Measurements from ENCODE around the gene GRM8.

Gene GRM8

DNA sequence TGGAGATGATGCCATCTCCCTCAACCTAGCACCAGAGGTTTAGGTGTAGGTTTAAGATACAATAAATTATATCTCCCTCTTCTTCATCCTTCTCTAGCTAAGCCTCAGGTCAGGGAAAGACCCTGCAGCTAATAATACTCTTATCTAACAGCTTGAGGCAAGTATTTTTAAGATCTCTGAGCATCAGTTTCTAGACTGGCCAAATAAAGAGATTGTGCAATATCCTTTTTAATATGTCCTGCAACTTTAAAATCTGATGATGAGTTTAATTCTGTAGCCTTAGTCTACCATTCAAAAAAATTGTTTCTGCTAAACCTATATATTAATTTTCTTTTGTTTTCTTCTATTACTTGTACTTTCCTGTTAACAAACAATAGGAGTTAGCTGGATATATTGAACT is 850.8 kb downstream of the GRM8 start (continued):
- TF ChIP-seq ZNF112 (tag by site-specific recombination; IDR thresholded peaks at IDR 0.05), result no peak

GRCh38 chr7:126398851-126399529 is 853.8 kb downstream of the GRM8 start:
- POLR2A ChIA-PET, result no interaction called here
- CTCF ChIA-PET, result no interaction called here
- no peak for TF ChIP-seq ZNF341 (tag by site-specific recombination; IDR thresholded peaks at IDR 0.05; ENCODE audit: low read depth)
- no peak for TF ChIP-seq ZNF530 (tag by site-specific recombination; IDR thresholded peaks at IDR 0.05; ENCODE audit: low read depth)
- TF ChIP-seq ZNF664 (tag by site-specific recombination; IDR thresholded peaks at IDR 0.05), result no peak
- no peak for TF ChIP-seq ZNF76 (tag by site-specific recombination; IDR thresholded peaks at IDR 0.05; ENCODE audit: borderline replicate concordance, low read depth)
- TF ChIP-seq ZNF138 (tag by site-specific recombination; IDR thresholded peaks at IDR 0.05; ENCODE audit: borderline replicate concordance), result no peak
- no peak for TF ChIP-seq ZNF394 (tag by site-specific recombination; IDR thresholded peaks at IDR 0.05; ENCODE audit: borderline replicate concordance)
- no peak for TF ChIP-seq ZNF629 (tag by site-specific recombination; IDR thresholded peaks at IDR 0.05)
- TF ChIP-seq SP3 (tag by site-specific recombination; IDR thresholded peaks at IDR 0.05), result no peak

GRCh38 chr7:126398285-126398684 is 854.5 kb downstream of the GRM8 start:
- Histone ChIP-seq H3K4me3 (ENCODE audit: low read depth, low read length) (no peak overlapping the region), H3K27ac (ENCODE audit: extremely low read depth, low read depth, low read length) (no peak overlapping the region), H3K4me1 (ENCODE audit: control insufficient read depth, insufficient read depth, low read length) (no peaks in the 10 kb centered on the region), H3K9me3 (ENCODE audit: control insufficient read depth, insufficient read depth, low read depth, low read length) (no peaks in the 10 kb centered on the region), H3K36me3 (ENCODE audit: control insufficient read depth in 2 of 2, insufficient read depth in 1 of 2, low read length in 2 of 2) (no peaks in the 10 kb centered on the region)
- no peak for TF ChIP-seq TRIM28 (IDR thresholded peaks at IDR 0.05; ENCODE audit: borderline replicate concordance, low read length)
- ChIA-PET POLR2A (no interaction called here), CTCF (no interaction called here)

More at GRCh38 chr7:126398851-126399529, 853.8 kb downstream of the GRM8 start:
- H3K27ac ChIP-seq (ENCODE audit: extremely low read depth, low read depth, low read length), result no peak overlapping the region
- H3K4me3 ChIP-seq (ENCODE audit: low read depth, low read length), result no peak overlapping the region
- H3K4me1 ChIP-seq (ENCODE audit: control insufficient read depth, insufficient read depth, low read length), result no peaks in the 10 kb centered on the region
- H3K36me3 ChIP-seq (ENCODE audit: control insufficient read depth in 2 of 2, insufficient read depth in 1 of 2, low read length in 2 of 2), result no peaks in the 10 kb centered on the region
- H3K9me3 ChIP-seq (ENCODE audit: control insufficient read depth, insufficient read depth, low read depth, low read length), result no peaks in the 10 kb centered on the region

DNA sequence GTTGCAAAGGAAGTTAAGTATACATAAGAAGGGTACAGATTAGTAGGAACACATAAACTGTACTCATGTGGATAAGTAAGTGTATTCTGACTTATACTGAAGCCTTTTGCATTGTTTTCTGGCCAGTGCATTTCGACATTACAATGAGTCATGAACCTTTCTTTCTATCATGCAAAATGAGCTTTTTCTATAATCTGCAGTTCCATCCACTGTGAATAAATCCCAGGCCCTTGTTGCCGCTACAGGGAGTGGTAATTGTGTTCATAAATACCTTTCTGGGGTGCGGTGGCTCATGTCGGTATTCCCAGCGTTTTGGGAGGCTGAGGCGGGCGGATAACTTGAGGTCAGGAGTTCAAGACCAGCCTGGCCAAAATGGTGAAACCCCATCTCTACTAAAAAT is 858.3 kb downstream of the GRM8 start:
- H3K4me3 ChIP-seq (ENCODE audit: low read depth, low read length), result no peak overlapping the region
- H3K36me3 ChIP-seq (ENCODE audit: control insufficient read depth in 2 of 2, insufficient read depth in 1 of 2, low read length in 2 of 2), result no peaks in the 10 kb centered on the region
- no peaks in the 10 kb centered on the region for H3K9me3 ChIP-seq (ENCODE audit: control insufficient read depth, insufficient read depth, low read depth, low read length)
- CTCF ChIA-PET, result no interaction called here
- H3K27ac ChIP-seq (ENCODE audit: extremely low read depth, low read depth, low read length), result no peak overlapping the region
- POLR2A ChIA-PET, result no interaction called here
- TF ChIP-seq ELK4 (IDR thresholded peaks at IDR 0.05; ENCODE audit: borderline replicate concordance, low read depth, low read length) (no peak), KLF1 (tag by site-specific recombination; IDR thresholded peaks at IDR 0.05) (no peak), ZNF580 (tag by site-specific recombination; IDR thresholded peaks at IDR 0.05) (no peak), KLF10 (tag by site-specific recombination; IDR thresholded peaks at IDR 0.05) (no peak), ZSCAN18 (tag by site-specific recombination; IDR thresholded peaks at IDR 0.05) (no peak)
- H3K4me1 ChIP-seq (ENCODE audit: control insufficient read depth, insufficient read depth, low read length), result no peaks in the 10 kb centered on the region
